Stimulated activated CD4-positive, alpha-beta T cell treated with anti-CD3 and anti-CD28 coated beads, TNF-alpha, amount 100 ng/mL, for 4 hours (primary cell): ENCODE results near the gene NADK2.
"Not testable (repeated sequence)": the region's sequence is repeated elsewhere in the genome, so short reads cannot be mapped to it uniquely, and the experiment has no call there.

Experiments
- DNase-seq, 3 experiments: peaks; one replicate each; pipeline ENCODE4 v3.0.0-alpha.2; 2020; ENCODE audit warnings: low read depth in 3 of 3

Gene NADK2

GRCh38 chr5:36241631-36242533, at the start of gene NADK2:
Gene NADK2, minus strand, starts transcription at chr5:36241925. Its CDS starts 127 bp downstream, at chr5:36241798.
- DNase-seq: peak; percentile 77 to 89 (median 85)

- no peak for DNase-seq
These were observed 44.3 kb upstream of the NADK2 start for GRCh38 chr5:36285837-36286615.

GRCh38 chr5:36283775-36284174, 42.0 kb upstream of the NADK2 start:
- not testable (repeated sequence) for DNase-seq

- DNase-seq: no peak
These were observed 39.9 kb upstream of the NADK2 start for GRCh38 chr5:36281626-36282025.

- DNase-seq: no peak
These were observed 37.5 kb upstream of the NADK2 start for GRCh38 chr5:36279054-36279698.

GRCh38 chr5:36277521-36278176, 35.9 kb upstream of the NADK2 start:
- no peak for DNase-seq

GRCh38 chr5:36276864-36277263, 35.1 kb upstream of the NADK2 start:
- no peak for DNase-seq

- DNase-seq: no peak
These were observed 32.2 kb upstream of the NADK2 start for GRCh38 chr5:36273809-36274526.

GRCh38 chr5:36272136-36272690, 30.5 kb upstream of the NADK2 start:
- DNase-seq: no peak

GRCh38 chr5:36270876-36271575, 29.3 kb upstream of the NADK2 start:
- DNase-seq: no peak

GRCh38 chr5:36270175-36270574, 28.4 kb upstream of the NADK2 start:
- DNase-seq: no peak

GRCh38 chr5:36269478-36269877, 27.8 kb upstream of the NADK2 start:
- no peak for DNase-seq

- DNase-seq: no peak
These were observed 26.2 kb upstream of the NADK2 start for GRCh38 chr5:36267905-36268304.

GRCh38 chr5:36264202-36264760, 22.6 kb upstream of the NADK2 start:
- no peak for DNase-seq

- DNase-seq: no peak
These were observed 19.5 kb upstream of the NADK2 start for GRCh38 chr5:36261186-36261585.

- DNase-seq: no peak
These were observed 11.8 kb upstream of the NADK2 start for GRCh38 chr5:36253575-36253974.

- DNase-seq: no peak
These were observed 11.1 kb upstream of the NADK2 start for GRCh38 chr5:36252722-36253365.

- DNase-seq: no peak
These were observed 9.5 kb upstream of the NADK2 start for GRCh38 chr5:36251218-36251617.

GRCh38 chr5:36250427-36250826, 8.7 kb upstream of the NADK2 start:
- DNase-seq: no peak
